Measurements from ENCODE around the gene THOC1. TPM values are rescaled to one million over a fixed set of nuclear protein-coding genes. Genes with fewer than 3 reads are reported as not detected.

THOC1 gene
- total and polyA plus RNA-seq, 2 of the 4 experiments (the other 2 are of a cell fraction) = 13.3 to 15.8 TPM

DNA sequence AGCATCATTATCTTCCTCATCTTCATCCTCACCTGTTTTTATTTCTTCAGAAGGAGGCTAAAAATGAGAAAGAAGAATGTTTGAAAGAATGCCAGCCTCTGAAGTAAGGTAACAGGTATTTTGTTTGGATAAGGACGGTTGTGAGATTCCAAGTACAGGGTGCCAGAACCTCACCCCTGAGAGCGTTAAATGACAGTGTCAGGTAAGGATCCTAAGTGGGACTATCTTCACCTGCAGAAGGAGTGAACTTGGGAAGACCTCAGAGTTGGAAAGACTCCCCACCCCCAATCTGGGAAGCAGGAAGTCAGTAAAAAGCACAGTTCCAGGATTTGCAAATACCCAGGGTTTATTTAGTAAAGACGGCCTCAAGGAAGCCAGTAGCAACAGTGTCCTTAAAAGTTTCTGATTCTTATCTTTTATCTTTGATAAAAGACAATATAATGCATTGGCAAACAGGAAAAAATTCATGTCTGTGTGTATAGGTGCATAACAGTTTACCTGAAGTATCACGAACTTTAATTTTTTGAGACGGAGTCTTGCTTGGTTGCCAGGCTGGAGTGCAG, 52.3 kb downstream of the THOC1 start:
- no peak for DNase-seq
- H3K79me1 ChIP-seq (ENCODE audit: low read depth in 1 of 2, low read length in 2 of 2) = peaks cover 0 to 4% of the 10 kb centered on the region in 2 experiments; a peak in 2 of 4 replicates
- H2AK5ac ChIP-seq (ENCODE audit: low read depth, low read length) = no peak overlapping the region
- peaks cover 33% of the 10 kb centered on the region for H3K36me3 ChIP-seq (ENCODE audit: control insufficient read depth, insufficient read depth, low read length)
- no peak for ATAC-seq (ENCODE audit: low read depth)
- no peak overlapping the region for H4K8ac ChIP-seq (ENCODE audit: low read depth in 2 of 2, low read length in 2 of 2)
- dilution Hi-C loops (cut with HindIII; ENCODE audit: low sequenced_read_pairs, unreplicated experiment) = no loop called here
- no peaks in the 10 kb centered on the region for H3K4me1 ChIP-seq (ENCODE audit: control insufficient read depth, insufficient read depth, low read length)
- ChIA-PET POLR2A (ENCODE audit: unreplicated experiment) (no interaction called here), CTCF (no interaction called here)
- BruUV-seq (replicated peaks) = no TSS peak
- H3K9me3 ChIP-seq (ENCODE audit: control insufficient read depth, insufficient read depth, low read length) = no peaks in the 10 kb centered on the region
- no peak overlapping the region for H2BK120ac ChIP-seq (ENCODE audit: low read depth, low read length)
- no peak overlapping the region for H3K4me2 ChIP-seq (ENCODE audit: low read depth, low read length)
- H3K4ac ChIP-seq (ENCODE audit: low read depth, low read length) = no peak overlapping the region
- no peak overlapping the region for H4K5ac ChIP-seq (ENCODE audit: low read depth, low read length)
- intact Hi-C loops (cut with micrococcal nuclease) = no loop called here
- no peak overlapping the region for H3K23ac ChIP-seq (ENCODE audit: low read depth, low read length)
- H4K20me1 ChIP-seq (ENCODE audit: insufficient read depth, low read length) = no peaks in the 10 kb centered on the region
- no peak overlapping the region for H4K91ac ChIP-seq (ENCODE audit: insufficient read depth, low read depth, low read length)
- no peak overlapping the region for H3K4me3 ChIP-seq (ENCODE audit: insufficient read depth, low read depth, low read length)
- in situ Hi-C loops (cut with MboI; ENCODE audit: low sequenced_read_pairs) = no loop called here
- WGBS, 2 experiments (ENCODE audit: extremely low coverage in 2 of 2, insufficient read length in 1 of 2) = 100% methylated on average over 2 of the region's 5 CpGs; no CpG with 5 or more reads in 1 of the 2 experiments
- H3K9me1 ChIP-seq (ENCODE audit: insufficient read depth, low read length) = no peaks in the 10 kb centered on the region; the same call in 1 of the 2 replicates
- H3K27ac ChIP-seq (ENCODE audit: insufficient read depth, low read length) = no peak overlapping the region
- H2BK15ac ChIP-seq (ENCODE audit: low read depth, low read length) = no peak overlapping the region
- H2AK9ac ChIP-seq (replicated peaks; ENCODE audit: low read depth, low read length, poor library complexity) = no peak overlapping the region
- no peak overlapping the region for H2BK20ac ChIP-seq (ENCODE audit: low read depth, low read length)
- no peak overlapping the region for H2AFZ ChIP-seq (replicated peaks; ENCODE audit: low read length, poor library complexity)
- no peak overlapping the region for H3K9ac ChIP-seq (ENCODE audit: low read depth, low read length)
- TF ChIP-seq CEBPB (IDR thresholded peaks at IDR 0.05; ENCODE audit: low read depth, low read length) = no peak
- TF ChIP-seq CHD1 (IDR thresholded peaks at IDR 0.05; ENCODE audit: low read depth, low read length) = no peak
- TF ChIP-seq, protein P1, sequence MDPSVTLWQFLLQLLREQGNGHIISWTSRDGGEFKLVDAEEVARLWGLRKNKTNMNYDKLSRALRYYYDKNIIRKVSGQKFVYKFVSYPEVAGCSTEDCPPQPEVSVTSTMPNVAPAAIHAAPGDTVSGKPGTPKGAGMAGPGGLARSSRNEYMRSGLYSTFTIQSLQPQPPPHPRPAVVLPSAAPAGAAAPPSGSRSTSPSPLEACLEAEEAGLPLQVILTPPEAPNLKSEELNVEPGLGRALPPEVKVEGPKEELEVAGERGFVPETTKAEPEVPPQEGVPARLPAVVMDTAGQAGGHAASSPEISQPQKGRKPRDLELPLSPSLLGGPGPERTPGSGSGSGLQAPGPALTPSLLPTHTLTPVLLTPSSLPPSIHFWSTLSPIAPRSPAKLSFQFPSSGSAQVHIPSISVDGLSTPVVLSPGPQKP (IDR thresholded peaks at IDR 0.05; ENCODE audit: borderline replicate concordance, low read depth, low read length) = no peak
- TF ChIP-seq RAD21 (IDR thresholded peaks at IDR 0.05; ENCODE audit: low read length) = no peak
- no peak for TF ChIP-seq MAFK (IDR thresholded peaks at IDR 0.05; ENCODE audit: low read depth, low read length)
- TF ChIP-seq SMC3 (IDR thresholded peaks at IDR 0.05; ENCODE audit: low read depth, low read length) = no peak
- TF ChIP-seq MAZ (IDR thresholded peaks at IDR 0.05; ENCODE audit: borderline replicate concordance, low read depth, low read length) = no peak
- no peak overlapping the region for H2BK5ac ChIP-seq (ENCODE audit: low read depth, low read length, poor library complexity, severe bottlenecking)
- H3K18ac ChIP-seq (ENCODE audit: low read depth, low read length) = no peak overlapping the region
- H3K14ac ChIP-seq (replicated peaks; ENCODE audit: low read depth, low read length) = no peak overlapping the region
- no peaks in the 10 kb centered on the region for H3K27me3 ChIP-seq (ENCODE audit: control insufficient read depth, insufficient read depth, low read length)
- no peak overlapping the region for H3K56ac ChIP-seq (ENCODE audit: extremely low read depth, insufficient read depth, low read length)
